MM.1S (cell line): ENCODE measurements around the gene TTC7B.

Experiments
- DNase-seq: peaks from one replicate; pipeline ENCODE4 v3.0.0-alpha.2; 2015
- H2AFZ ChIP-seq: fragments of 300-600 bp; sonication (generic); 2 replicates; pipeline ENCODE4 v1.6.0; 2016; ENCODE audit warnings: antibody characterized with exemption, low read length
- H3F3A ChIP-seq: fragments of 300-600 bp; sonication (generic); 2 replicates; pipeline ENCODE4 v1.6.1; 2016; ENCODE audit warnings: mild to moderate bottlenecking, antibody characterized with exemption, low read length, moderate library complexity, mixed read lengths; ENCODE audit not compliant: insufficient read depth
- H3K27ac ChIP-seq: fragments of 300-600 bp; sonication (generic); 2 replicates; pipeline ENCODE4 v1.5.1; 2016; ENCODE audit warnings: mild to moderate bottlenecking, low read length
- H3K27me3 ChIP-seq: fragments of 300-600 bp; sonication (generic); replicated peaks from 2 replicates; pipeline ENCODE4 v1.6.0; 2016; ENCODE audit warnings: low read length; ENCODE audit not compliant: insufficient read depth
- H3K36me3 ChIP-seq: fragments of 300-600 bp; sonication (generic); replicated peaks from 2 replicates; pipeline ENCODE4 v1.6.1; 2016; ENCODE audit warnings: mild to moderate bottlenecking, low read length, mixed read lengths; ENCODE audit not compliant: insufficient read depth
- H3K4me1 ChIP-seq: fragments of 300-600 bp; sonication (generic); 2 replicates; pipeline ENCODE4 v1.6.1; 2016; ENCODE audit warnings: low read length, mixed read lengths
- H3K4me2 ChIP-seq: fragments of 300-600 bp; sonication (generic); 2 replicates; pipeline ENCODE4 v1.6.0; 2016; ENCODE audit warnings: low read depth, low read length
- H3K4me3 ChIP-seq: fragments of 300-600 bp; sonication (generic); 2 replicates; pipeline ENCODE4 v1.5.1; 2016; ENCODE audit warnings: low read length, mixed read lengths
- H3K79me2 ChIP-seq: fragments of 300-600 bp; sonication (generic); 2 replicates; pipeline ENCODE4 v1.6.1; 2016; ENCODE audit warnings: mixed run types, low read length, mixed read lengths
- H3K9ac ChIP-seq: fragments of 300-600 bp; sonication (generic); 2 replicates; pipeline ENCODE4 v1.6.1; 2016; ENCODE audit warnings: low read length, mixed read lengths
- H3K9me2 ChIP-seq: fragments of 300-600 bp; sonication (generic); replicated peaks from 2 replicates; pipeline ENCODE4 v1.6.1; 2016; ENCODE audit warnings: mild to moderate bottlenecking, low read length, mixed read lengths; ENCODE audit not compliant: insufficient read depth
- H3K9me3 ChIP-seq: fragments of 300-600 bp; sonication (generic); replicated peaks from 2 replicates; pipeline ENCODE4 v1.6.1; 2016; ENCODE audit warnings: mild to moderate bottlenecking, low read length, mixed read lengths; ENCODE audit not compliant: insufficient read depth
- H4K20me1 ChIP-seq: fragments of 300-600 bp; sonication (generic); 2 replicates; pipeline ENCODE4 v1.6.1; 2016; ENCODE audit warnings: mild to moderate bottlenecking, low read length, moderate library complexity, mixed read lengths; ENCODE audit not compliant: insufficient read depth
- CTCF ChIP-seq: fragments of 300-600 bp; sonication (generic); IDR thresholded peaks from 2 replicates; pipeline ENCODE4 v1.5.1; 2016; ENCODE audit warnings: antibody characterized with exemption, low read length, mixed read lengths
- EZH2 ChIP-seq: fragments of 300-600 bp; sonication (generic); optimal IDR thresholded peaks from 2 replicates; pipeline ENCODE3; 2017; ENCODE audit warnings: low read depth, mild to moderate bottlenecking, antibody characterized with exemption, low read length, mixed read lengths
- EZH2phosphoT487 ChIP-seq: fragments of 300-600 bp; sonication (generic); IDR thresholded peaks from 2 replicates; pipeline ENCODE4 v1.6.1; 2018; ENCODE audit warnings: antibody characterized with exemption, low read length

TTC7B gene

GRCh38 chr14:90499121-90499520 is 317.1 kb downstream of the TTC7B start:
- H3K4me1 ChIP-seq, result no peaks in the 10 kb centered on the region
- DNase-seq, result no peak
- no peaks in the 10 kb centered on the region for H3K27me3 ChIP-seq
- no peaks in the 10 kb centered on the region for H3K9me3 ChIP-seq
- no peaks in the 10 kb centered on the region for H3K79me2 ChIP-seq
- no peak for TF ChIP-seq EZH2phosphoT487
- no peak for TF ChIP-seq EZH2
- no peak for TF ChIP-seq CTCF
- H3K9ac ChIP-seq, result no peak overlapping the region
- H3K36me3 ChIP-seq, result no peaks in the 10 kb centered on the region
- H2AFZ ChIP-seq, result no peak overlapping the region
- H4K20me1 ChIP-seq, result no peaks in the 10 kb centered on the region
- H3K4me3 ChIP-seq, result no peak overlapping the region
- H3F3A ChIP-seq, result no peaks in the 10 kb centered on the region
- no peak overlapping the region for H3K4me2 ChIP-seq
- no peaks in the 10 kb centered on the region for H3K9me2 ChIP-seq
- no peak overlapping the region for H3K27ac ChIP-seq

GRCh38 chr14:90498198-90498597 is 318.0 kb downstream of the TTC7B start:
- H3F3A ChIP-seq, result no peaks in the 10 kb centered on the region
- no peaks in the 10 kb centered on the region for H3K36me3 ChIP-seq
- no peaks in the 10 kb centered on the region for H3K27me3 ChIP-seq
- H3K9ac ChIP-seq, result no peak overlapping the region
- H3K9me2 ChIP-seq, result no peaks in the 10 kb centered on the region
- no peaks in the 10 kb centered on the region for H3K79me2 ChIP-seq
- DNase-seq, result no peak
- no peaks in the 10 kb centered on the region for H3K9me3 ChIP-seq
- TF ChIP-seq CTCF (no peak), EZH2 (no peak)
- H3K4me3 ChIP-seq, result no peak overlapping the region
- no peak overlapping the region for H3K4me2 ChIP-seq
- H3K4me1 ChIP-seq, result no peaks in the 10 kb centered on the region
- H2AFZ ChIP-seq, result no peak overlapping the region
- H4K20me1 ChIP-seq, result no peaks in the 10 kb centered on the region
- no peak overlapping the region for H3K27ac ChIP-seq

GRCh38 chr14:90496379-90496778 is 319.9 kb downstream of the TTC7B start:
- Histone ChIP-seq H3K4me1 (no peaks in the 10 kb centered on the region), H3K27ac (no peak overlapping the region), H3K27me3 (no peaks in the 10 kb centered on the region), H2AFZ (no peak overlapping the region), H3K4me2 (no peak overlapping the region), H4K20me1 (no peaks in the 10 kb centered on the region), H3F3A (no peaks in the 10 kb centered on the region), H3K4me3 (no peak overlapping the region), H3K9ac (no peak overlapping the region), H3K9me3 (no peaks in the 10 kb centered on the region), H3K9me2 (no peaks in the 10 kb centered on the region), H3K79me2 (no peaks in the 10 kb centered on the region), H3K36me3 (no peaks in the 10 kb centered on the region)
- DNase-seq, result no peak
- TF ChIP-seq EZH2phosphoT487 (no peak), EZH2 (no peak), CTCF (no peak)
